HepG2 (cell line): ENCODE data around the gene ARHGAP4. TPM values are rescaled to one million over a fixed set of nuclear protein-coding genes. Genes with fewer than 3 reads are reported as not detected.

Source experiments
- AGO1 ChIP-seq: fragments of 200-400 bp; formaldehyde crosslinking; IDR thresholded peaks from 2 replicates; pipeline ENCODE4 v1.6.1; 2017; ENCODE audit warnings: mild to moderate bottlenecking, low read depth, low read length, moderate library complexity; ENCODE audit not compliant: poor library complexity, severe bottlenecking
- AKNA ChIP-seq: sonication (generic); formaldehyde crosslinking; IDR thresholded peaks from 2 replicates; pipeline ENCODE4 v1.4.0; 2020; ENCODE audit warnings: missing genetic modification reagents, borderline replicate concordance
- ASH2L ChIP-seq: fragments of 300-600, 200-600 bp; sonication (generic); IDR thresholded peaks from 2 replicates; pipeline ENCODE4 v1.7.0; 2017; ENCODE audit warnings: low read depth, mild to moderate bottlenecking, moderate library complexity, mixed read lengths, low read length; ENCODE audit not compliant: insufficient read length
- CREM ChIP-seq, 2 experiments: sonication (generic) in 1 of 2; formaldehyde crosslinking in 1 of 2; IDR thresholded peaks; 2 replicates each; pipeline versions ENCODE4 v1.4.0 to v1.6.1; 2016 to 2020; ENCODE audit warnings: antibody characterized with exemption in 1 of 2, mild to moderate bottlenecking in 1 of 2, missing genetic modification reagents in 1 of 2
- HNF1A ChIP-seq, 2 experiments: sonication (generic) in 1 of 2; formaldehyde crosslinking in 1 of 2; IDR thresholded peaks; 2 replicates each; pipeline versions ENCODE4 v1.4.0 to v1.6.1; 2016 to 2020; ENCODE audit warnings: borderline replicate concordance in 1 of 2, low read depth in 1 of 2, mild to moderate bottlenecking in 1 of 2, missing genetic modification reagents in 1 of 2
- HNRNPUL1 ChIP-seq: fragments of 200-400 bp; formaldehyde crosslinking; IDR thresholded peaks from 2 replicates; pipeline ENCODE4 v1.6.1; 2017; ENCODE audit warnings: low read depth, mild to moderate bottlenecking, low read length, moderate library complexity
- KDM5A ChIP-seq: fragments of 200-600 bp; sonication (generic); IDR thresholded peaks from 2 replicates; pipeline ENCODE4 v1.7.0; 2018; ENCODE audit warnings: antibody characterized with exemption, mild to moderate bottlenecking, low read length, borderline replicate concordance
- MXI1 ChIP-seq: IDR thresholded peaks from 3 replicates; pipeline ENCODE4 v1.6.1; 2012; ENCODE audit warnings: low read depth, low read length, inconsistent platforms, borderline replicate concordance
- RNF219 ChIP-seq: sonication (generic); formaldehyde crosslinking; IDR thresholded peaks from 2 replicates; pipeline ENCODE4 v1.5.0; 2020; ENCODE audit warnings: mild to moderate bottlenecking, missing genetic modification reagents
- SSRP1 ChIP-seq: IDR thresholded peaks from 2 replicates; pipeline ENCODE4 v1.6.1; 2016; ENCODE audit warnings: control low read depth
- TSC22D2 ChIP-seq: sonication (generic); formaldehyde crosslinking; IDR thresholded peaks from 2 replicates; pipeline ENCODE4 v1.5.1; 2020; ENCODE audit warnings: missing genetic modification reagents, mild to moderate bottlenecking, borderline replicate concordance
- ZFY ChIP-seq: sonication (generic); formaldehyde crosslinking; IDR thresholded peaks from 2 replicates; pipeline ENCODE4 v1.4.0; 2020; ENCODE audit warnings: missing genetic modification reagents
- ZNF124 ChIP-seq: sonication (generic); formaldehyde crosslinking; IDR thresholded peaks from 2 replicates; pipeline ENCODE4 v1.4.0; 2020; ENCODE audit warnings: missing genetic modification reagents
- ZNF234 ChIP-seq: sonication (generic); formaldehyde crosslinking; conservative IDR thresholded peaks from 2 replicates; pipeline ENCODE4 v1.5.1; 2020; ENCODE audit warnings: mild to moderate bottlenecking, missing genetic modification reagents
- ZNF251 ChIP-seq: sonication (generic); formaldehyde crosslinking; IDR thresholded peaks from 2 replicates; pipeline ENCODE4 v1.9.0; 2021; ENCODE audit warnings: mild to moderate bottlenecking, missing genetic modification reagents
- ZNF563 ChIP-seq: sonication (generic); formaldehyde crosslinking; IDR thresholded peaks from 2 replicates; pipeline ENCODE4 v1.8.0; 2022; ENCODE audit warnings: mild to moderate bottlenecking, moderate library complexity, missing genetic modification reagents
- ZNF567 ChIP-seq: sonication (generic); formaldehyde crosslinking; IDR thresholded peaks from 2 replicates; pipeline ENCODE4 v1.8.1; 2023; ENCODE audit warnings: mild to moderate bottlenecking, missing genetic modification reagents, borderline replicate concordance
- polyA plus RNA-seq, 8 experiments: library from polyadenylated mRNA; depleted of rRNA in 3 of 8; stranded (reverse) in 7 of 8; unstranded in 1 of 8; fragments of >200 nt; fragmentation: Illumina TruSeq in 4 of 8; extraction: Trizol in 4 of 8; gene quantifications; 2 replicates each; pipeline versions ENCODE4 v1.2.1 to v1.2.3, GENCODE V29; 2011 to 2016; ENCODE audit warnings: low read depth in 4 of 8, missing spikeins in 1 of 8, mixed read lengths in 1 of 8; ENCODE audit not compliant: insufficient read depth in 1 of 8
- total RNA-seq, 5 experiments: library from RNA; depleted of rRNA; stranded (reverse); fragments of >200 nt; fragmentation: Illumina TruSeq; extraction: Trizol; gene quantifications; 2 replicates each; pipeline ENCODE4 v1.2.3, GENCODE V29; 2016; ENCODE audit warnings: low read depth in 1 of 5

The ARHGAP4 gene
- total and polyA plus RNA-seq, 2 of the 13 experiments (the other 11 are each of a cell fraction or from before 2014, with no cell fraction given), result 0.57 to 0.64 TPM

GRCh38 chrX:153947009-153947769 lies 21.1 kb upstream of the ARHGAP4 start (continued):
- TF ChIP-seq ZNF234 (CRISPR knock-in tag), result no peak
- peak; percentile 32; the same call in 1 of the 3 replicates for TF ChIP-seq MXI1
- no peak for TF ChIP-seq ZNF567 (CRISPR knock-in tag)
- TF ChIP-seq CREM (IDR thresholded peaks at IDR 0.05), result peak; percentile 26; the same call in 1 of the 2 replicates
- TF ChIP-seq CREM (CRISPR knock-in tag; IDR thresholded peaks at IDR 0.05), result no peak
- TF ChIP-seq ZNF124 (CRISPR knock-in tag), result no peak
- no peak for TF ChIP-seq SSRP1 (CRISPR knock-in tag)
- no peak for TF ChIP-seq TSC22D2 (CRISPR knock-in tag)
- TF ChIP-seq AKNA (CRISPR knock-in tag), result no peak
- TF ChIP-seq ZNF563 (CRISPR knock-in tag), result no peak
- no peak for TF ChIP-seq HNF1A (IDR thresholded peaks at IDR 0.05; ENCODE audit: low read depth)
- TF ChIP-seq HNF1A (CRISPR knock-in tag; IDR thresholded peaks at IDR 0.05; ENCODE audit: borderline replicate concordance), result peak; percentile 26; the same call in 1 of the 2 replicates
- no peak for TF ChIP-seq ASH2L
- no peak for TF ChIP-seq HNRNPUL1
- TF ChIP-seq RNF219 (CRISPR knock-in tag), result no peak
- TF ChIP-seq AGO1, result peak; percentile 24
- TF ChIP-seq ZNF251 (CRISPR knock-in tag), result no peak
- TF ChIP-seq ZFY, result peak; percentile 77
- no peak for TF ChIP-seq KDM5A
